ENCODE results near the gene SLC25A14.

SLC25A14 gene

DNA sequence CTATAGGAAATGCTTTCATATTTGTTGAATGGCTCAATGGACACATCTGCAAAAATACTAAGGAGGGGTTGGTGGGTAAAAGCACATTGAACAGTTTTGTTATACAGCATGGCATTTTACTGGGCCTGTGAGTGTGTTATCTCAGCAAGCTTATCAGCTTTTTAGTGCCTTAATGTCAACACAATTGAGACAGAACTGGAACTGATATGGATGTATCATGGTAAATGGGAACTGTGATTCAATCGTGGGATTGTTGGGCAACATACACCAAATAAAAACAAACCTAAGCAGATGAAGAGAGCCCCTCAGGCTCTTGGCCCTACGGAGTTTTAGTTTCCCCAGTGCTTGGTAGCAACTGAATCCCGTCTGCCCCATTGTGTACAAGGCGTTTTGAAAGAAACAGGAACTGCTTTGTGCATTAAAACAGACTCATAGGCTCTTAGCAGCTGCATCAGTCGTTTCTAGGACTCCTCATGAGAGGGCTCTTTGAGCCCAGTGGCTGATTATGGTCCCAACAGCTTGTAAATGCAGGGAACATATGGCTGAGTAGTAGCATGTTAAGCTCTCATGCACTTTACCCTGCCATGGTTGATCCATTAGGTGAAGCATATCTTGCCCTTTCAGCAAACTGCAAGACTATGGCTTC, 38.4 kb downstream of the SLC25A14 start:
- no peak for DNase-seq (ENCODE audit: low read depth)
- TF ChIP-seq, protein P1, sequence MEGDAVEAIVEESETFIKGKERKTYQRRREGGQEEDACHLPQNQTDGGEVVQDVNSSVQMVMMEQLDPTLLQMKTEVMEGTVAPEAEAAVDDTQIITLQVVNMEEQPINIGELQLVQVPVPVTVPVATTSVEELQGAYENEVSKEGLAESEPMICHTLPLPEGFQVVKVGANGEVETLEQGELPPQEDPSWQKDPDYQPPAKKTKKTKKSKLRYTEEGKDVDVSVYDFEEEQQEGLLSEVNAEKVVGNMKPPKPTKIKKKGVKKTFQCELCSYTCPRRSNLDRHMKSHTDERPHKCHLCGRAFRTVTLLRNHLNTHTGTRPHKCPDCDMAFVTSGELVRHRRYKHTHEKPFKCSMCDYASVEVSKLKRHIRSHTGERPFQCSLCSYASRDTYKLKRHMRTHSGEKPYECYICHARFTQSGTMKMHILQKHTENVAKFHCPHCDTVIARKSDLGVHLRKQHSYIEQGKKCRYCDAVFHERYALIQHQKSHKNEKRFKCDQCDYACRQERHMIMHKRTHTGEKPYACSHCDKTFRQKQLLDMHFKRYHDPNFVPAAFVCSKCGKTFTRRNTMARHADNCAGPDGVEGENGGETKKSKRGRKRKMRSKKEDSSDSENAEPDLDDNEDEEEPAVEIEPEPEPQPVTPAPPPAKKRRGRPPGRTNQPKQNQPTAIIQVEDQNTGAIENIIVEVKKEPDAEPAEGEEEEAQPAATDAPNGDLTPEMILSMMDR (conservative IDR thresholded peaks at IDR 0.05; ENCODE audit: low read length): no peak
- H3K4me3 ChIP-seq (ENCODE audit: low read length): no peak overlapping the region

DNA sequence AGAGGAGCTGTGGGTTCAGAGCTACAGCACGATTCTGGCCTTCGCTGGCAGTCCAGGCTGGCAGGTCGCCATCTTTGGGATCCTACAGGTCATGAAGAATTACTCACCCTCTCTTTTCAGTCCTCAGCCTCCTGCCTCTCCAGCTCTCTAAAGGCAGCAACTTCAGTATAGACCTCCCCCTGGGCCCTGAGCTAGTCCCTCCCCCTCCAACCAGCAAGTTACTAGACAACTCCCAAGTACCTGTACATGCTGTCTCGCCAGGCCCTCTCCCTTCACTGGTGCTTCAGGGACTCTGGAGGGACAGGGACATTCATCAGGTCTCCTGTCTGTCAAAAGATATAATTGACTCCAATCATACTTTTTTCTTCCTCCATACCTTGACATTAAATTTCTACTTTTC, 45.8 kb downstream of the SLC25A14 start, which contains the start of gene GPR119:
Gene GPR119 (minus strand): TSS at position 155 of the 400 bp plus-strand sequence. CDS start 227 bp downstream, outside the sequence.
- DNase-seq (ENCODE audit: low read depth): no peak
- no peak within 1 kb of the TSS for H3K4me3 ChIP-seq (ENCODE audit: low read length)
- TF ChIP-seq, protein P1 (conservative IDR thresholded peaks at IDR 0.05; ENCODE audit: low read length): no peak

DNA sequence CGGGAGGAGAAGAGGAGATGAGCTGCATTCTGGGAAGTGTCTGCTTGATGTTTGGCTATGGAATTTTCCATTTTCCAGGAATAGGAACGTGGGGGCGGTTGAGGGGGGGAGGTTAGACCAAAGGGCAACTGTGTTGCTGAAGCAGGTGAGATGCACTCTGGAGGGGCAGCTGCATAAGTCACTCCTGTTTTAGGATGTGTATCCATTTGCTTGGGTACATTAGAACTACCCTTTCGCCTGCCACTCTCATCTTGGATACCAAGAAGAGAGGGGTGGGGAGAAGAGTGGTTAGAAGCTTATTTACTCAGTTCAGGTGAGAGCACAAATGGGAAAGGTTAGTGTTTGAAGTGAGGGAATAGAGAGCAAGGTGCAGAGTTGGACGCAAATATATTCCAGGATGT, 46.7 kb downstream of the SLC25A14 start:
- TF ChIP-seq, protein P1 (conservative IDR thresholded peaks at IDR 0.05; ENCODE audit: low read length): no peak
- no peak overlapping the region for H3K4me3 ChIP-seq (ENCODE audit: low read length)
- no peak for DNase-seq (ENCODE audit: low read depth)

DNA sequence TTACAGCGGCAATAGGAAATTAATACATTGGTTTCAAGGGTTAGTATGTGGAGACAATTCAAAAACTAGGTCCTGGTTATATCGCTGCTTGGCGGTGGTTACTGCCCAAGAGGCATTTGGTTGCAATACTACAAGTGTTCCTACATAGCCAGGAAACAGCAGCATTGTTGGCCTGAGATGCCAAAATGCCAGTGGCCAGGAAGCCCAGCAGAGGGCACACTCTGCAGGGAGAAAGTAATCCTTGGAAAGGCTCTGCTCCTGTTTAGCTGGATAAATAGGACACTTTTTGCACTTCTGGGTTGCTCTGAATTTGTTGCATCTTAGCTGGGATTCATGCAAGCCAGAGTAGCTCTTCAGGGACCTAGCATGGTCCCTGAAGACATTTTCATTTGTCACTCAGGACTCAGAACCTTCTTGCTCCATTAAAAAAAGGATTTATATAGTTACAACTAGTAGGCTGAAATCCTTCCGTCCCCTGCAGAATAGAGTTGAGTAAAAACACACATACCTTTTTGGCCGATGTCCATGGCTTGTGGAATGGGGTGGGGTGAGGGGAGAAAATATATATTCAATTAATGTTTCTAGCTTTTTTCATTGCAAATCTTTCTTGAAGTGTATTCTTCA, 53.8 kb downstream of the SLC25A14 start:
- DNase-seq (ENCODE audit: low read depth): peak; percentile 62
- TF ChIP-seq, protein P1 (conservative IDR thresholded peaks at IDR 0.05; ENCODE audit: low read length): peak; percentile 82
- H3K4me3 ChIP-seq (ENCODE audit: low read length): no peak overlapping the region

DNA sequence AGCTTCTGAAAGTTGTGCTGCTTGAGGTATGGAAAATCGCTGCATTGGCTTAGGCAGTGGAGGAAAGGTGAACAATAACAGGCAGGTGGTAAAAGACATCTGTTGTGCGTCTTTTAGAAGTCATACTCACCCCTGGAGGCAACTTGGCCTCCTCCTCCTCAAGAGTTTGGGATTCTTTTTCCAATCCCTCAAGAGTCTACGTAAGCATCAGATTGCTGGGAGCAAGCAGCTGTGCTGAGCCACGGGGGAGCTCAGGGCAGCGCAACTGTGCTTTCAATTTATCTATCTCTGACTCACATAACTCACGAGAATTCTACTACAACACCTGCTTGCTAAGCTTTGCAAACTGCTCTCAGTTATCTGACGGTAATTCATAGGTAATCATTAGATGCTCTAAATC, 55.6 kb downstream of the SLC25A14 start:
- TF ChIP-seq, protein P1 (conservative IDR thresholded peaks at IDR 0.05; ENCODE audit: low read length): no peak
- H3K4me3 ChIP-seq (ENCODE audit: low read length): no peak overlapping the region
- no peak for DNase-seq (ENCODE audit: low read depth)

DNA sequence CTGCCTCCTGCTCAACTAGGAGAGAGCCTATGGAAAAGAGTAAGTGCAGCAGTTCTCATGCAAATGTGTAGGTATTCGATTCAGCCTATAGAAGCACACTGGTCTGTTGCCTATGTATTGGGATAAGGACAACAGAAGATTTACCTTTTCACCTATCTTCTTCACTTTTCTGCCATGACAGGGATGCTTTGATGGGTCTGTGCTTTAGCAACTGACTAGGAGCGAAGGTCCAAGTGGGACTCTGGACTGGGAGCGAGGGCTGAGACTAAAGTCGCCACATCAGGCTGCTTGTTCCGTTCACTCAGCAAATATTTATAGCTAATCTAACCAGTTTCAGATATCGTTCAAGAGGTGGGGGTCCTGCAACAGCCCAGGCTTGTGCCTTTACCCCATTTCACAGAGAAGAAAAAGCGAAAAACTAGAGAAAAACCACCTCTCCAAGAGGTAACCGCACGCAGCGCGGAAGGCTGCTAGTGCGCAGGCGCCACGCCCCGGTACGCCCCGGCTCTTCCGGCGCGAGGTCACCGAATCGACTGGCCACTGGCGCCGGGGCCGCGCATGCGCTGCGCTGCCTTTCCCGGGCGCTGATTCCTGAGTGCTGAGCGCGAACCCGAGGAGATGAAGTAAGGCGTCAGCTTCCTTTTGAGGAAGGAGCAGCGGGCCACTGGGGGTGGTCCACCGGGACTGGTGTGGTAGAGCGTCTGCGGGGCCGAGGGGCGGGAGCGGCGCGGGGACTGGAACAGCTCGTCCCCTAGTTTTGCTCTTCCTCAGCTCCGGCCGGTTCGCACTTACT, 61.9 kb downstream of the SLC25A14 start, which contains the start of gene RBMX2:
Gene RBMX2 (plus strand): TSS at position 573 of the 793 bp plus-strand sequence. CDS start 46 bp downstream, at position 619.
- TF ChIP-seq, protein P1 (conservative IDR thresholded peaks at IDR 0.05; ENCODE audit: low read length): no peak
- peak within 1 kb of the TSS; percentile 74 for H3K4me3 ChIP-seq (ENCODE audit: low read length)
- DNase-seq (ENCODE audit: low read depth): peak; percentile 67
